ENCODE measurements around the gene ITCH. TPM values are rescaled to one million over a fixed set of nuclear protein-coding genes. Genes with fewer than 3 reads are reported as not detected.

The ITCH gene
- total and polyA plus RNA-seq, 2 of the 8 experiments (the other 6 are each of a cell fraction or from before 2014, with no cell fraction given), result 3.9 to 45.2 TPM

GRCh38 chr20:34389954-34390555 is 27.0 kb downstream of the ITCH start (continued):
- TF ChIP-seq TAF1 (IDR thresholded peaks at IDR 0.05; ENCODE audit: low read depth, low read length) (no peak), RXRA (IDR thresholded peaks at IDR 0.05; ENCODE audit: insufficient read depth, low read depth, low read length) (no peak), ATF3 (IDR thresholded peaks at IDR 0.05; ENCODE audit: insufficient read depth, low read depth, low read length) (no peak), NRF1 (IDR thresholded peaks at IDR 0.05; ENCODE audit: low read depth, low read length) (no peak), ZNF274 (IDR thresholded peaks at IDR 0.05; ENCODE audit: borderline replicate concordance, extremely low read depth, low read length) (no peak), SAP30 (IDR thresholded peaks at IDR 0.05; ENCODE audit: insufficient read depth, insufficient replicate concordance, low read length) (no peak), SIN3A (conservative IDR thresholded peaks at IDR 0.05 in 1 of 2, IDR thresholded peaks at IDR 0.05 in 1 of 2; ENCODE audit: low read depth in 1 of 2, low read length in 2 of 2) (no peak), JUND (IDR thresholded peaks at IDR 0.05; ENCODE audit: low read length) (no peak), EGR1 (IDR thresholded peaks at IDR 0.05; ENCODE audit: borderline replicate concordance, low read depth, low read length) (no peak)
